K562 (cell line): ENCODE results near the gene ITPR3. TPM values are rescaled to one million over a fixed set of nuclear protein-coding genes. Genes with fewer than 3 reads are reported as not detected.

Experiments used
- ARID2 ChIP-seq: fragments of 450-650 bp; IDR thresholded peaks from 2 replicates; pipeline ENCODE4 v1.6.1; 2017; ENCODE audit warnings: antibody characterized with exemption, mild to moderate bottlenecking
- KAT7 ChIP-seq: sonication (generic); formaldehyde crosslinking; IDR thresholded peaks from 2 replicates; pipeline ENCODE4 v1.8.0; 2022; ENCODE audit warnings: missing genetic modification reagents, mild to moderate bottlenecking, borderline replicate concordance
- MAFF ChIP-seq: IDR thresholded peaks from 2 replicates; pipeline ENCODE4 v1.6.1; 2012; ENCODE audit warnings: low read length, improper control_type of control experiment
- POLR2AphosphoS5 ChIP-seq: IDR thresholded peaks from 2 replicates; pipeline ENCODE4 v1.6.1; 2011; ENCODE audit warnings: mild to moderate bottlenecking, low read depth, low read length, moderate library complexity; ENCODE audit not compliant: control insufficient read depth, insufficient read depth
- TEAD1 ChIP-seq, 2 experiments: fragments of 450-650 bp in 1 of 2; sonication (generic) in 1 of 2; formaldehyde crosslinking; IDR thresholded peaks; 2 replicates each; pipeline versions ENCODE4 v1.4.0 to v1.8.0; 2020 to 2022; ENCODE audit warnings: mild to moderate bottlenecking in 2 of 2, missing genetic modification reagents in 1 of 2
- ZFP36 ChIP-seq: fragments of 150-350 bp; IDR thresholded peaks from 2 replicates; pipeline ENCODE4 v1.6.1; 2018; ENCODE audit warnings: low read length, low read depth; ENCODE audit not compliant: partially characterized antibody
- ZFX ChIP-seq: sonication (generic); formaldehyde crosslinking; IDR thresholded peaks from 2 replicates; pipeline ENCODE4 v1.8.0; 2022; ENCODE audit warnings: mild to moderate bottlenecking, missing genetic modification reagents, moderate library complexity
- ZSCAN29 ChIP-seq: fragments of 450-650 bp; IDR thresholded peaks from 2 replicates; pipeline ENCODE4 v1.6.1; 2017
- polyA plus RNA-seq, 8 experiments: library from polyadenylated mRNA; depleted of rRNA in 4 of 8; stranded (reverse) in 5 of 8; unstranded in 3 of 8; fragments of >200 nt; fragmentation: Nextera tagmentation in 2 of 8; fragmentation: Illumina TruSeq in 1 of 8; extraction: Ambion mirVana in 2 of 8; extraction: Trizol in 1 of 8; gene quantifications; 2 replicates each; pipeline versions ENCODE4 v1.2.1 to v1.2.3, GENCODE V29; 2011 to 2014; ENCODE audit warnings: inconsistent platforms in 1 of 8, missing spikeins in 1 of 8
- total RNA-seq, 7 experiments: library from RNA; depleted of rRNA in 6 of 7; stranded (reverse); fragments of >200 nt in 6 of 7; fragmentation: Illumina TruSeq in 2 of 7; extraction: Trizol in 2 of 7; gene quantifications; 2 replicates each; pipeline versions ENCODE4 v1.2.1 to v1.2.3, GENCODE V29; 2011 to 2021; ENCODE audit warnings: low replicate concordance in 1 of 7
- TF ChIP-seq, protein P1 (sequence below), 2 experiments: IDR thresholded peaks; 2 replicates each; pipeline ENCODE4 v1.6.1; 2011; ENCODE audit warnings: borderline replicate concordance in 1 of 2, control low read depth in 1 of 2, low read depth in 1 of 2, low read length in 1 of 2, mild to moderate bottlenecking in 1 of 2, mixed read lengths in 1 of 2, moderate library complexity in 1 of 2; ENCODE audit not compliant: insufficient read depth in 1 of 2, insufficient read length in 1 of 2, poor library complexity in 1 of 2, severe bottlenecking in 1 of 2; ENCODE audit errors: extremely low read depth in 1 of 2
- TF ChIP-seq, protein P2 (sequence below): sonication (generic); formaldehyde crosslinking; IDR thresholded peaks from 2 replicates; pipeline ENCODE4 v1.9.0; 2022; ENCODE audit warnings: mild to moderate bottlenecking, missing genetic modification reagents
- TF ChIP-seq, protein P3 (sequence below): fragments of 450-650 bp; IDR thresholded peaks from 2 replicates; pipeline ENCODE4 v1.6.1; 2017; ENCODE audit warnings: antibody characterized with exemption
- TF ChIP-seq, protein P4 (sequence below), 2 experiments: IDR thresholded peaks; 2 replicates each; pipeline ENCODE4 v1.6.1; 2012; ENCODE audit warnings: improper control_type of control experiment in 2 of 2, low read depth in 2 of 2, low read length in 2 of 2, borderline replicate concordance in 1 of 2
- TF ChIP-seq, protein P5 (sequence below): fragments of 250-450 bp; sonication (Bioruptor Pico); IDR thresholded peaks from 2 replicates; pipeline ENCODE4 v1.5.0; 2020; ENCODE audit warnings: mild to moderate bottlenecking, borderline replicate concordance
- TF ChIP-seq, protein P6 (sequence below): IDR thresholded peaks from 2 replicates; pipeline ENCODE4 v1.6.1; 2016; ENCODE audit warnings: missing genetic modification characterization, missing compliant biosample characterization

ITPR3 gene
- total and polyA plus RNA-seq, 9 of the 15 experiments (the other 6 are each of a cell fraction or from before 2014, with no cell fraction given): 0.39 to 35.7 (median 13.2) TPM

DNA sequence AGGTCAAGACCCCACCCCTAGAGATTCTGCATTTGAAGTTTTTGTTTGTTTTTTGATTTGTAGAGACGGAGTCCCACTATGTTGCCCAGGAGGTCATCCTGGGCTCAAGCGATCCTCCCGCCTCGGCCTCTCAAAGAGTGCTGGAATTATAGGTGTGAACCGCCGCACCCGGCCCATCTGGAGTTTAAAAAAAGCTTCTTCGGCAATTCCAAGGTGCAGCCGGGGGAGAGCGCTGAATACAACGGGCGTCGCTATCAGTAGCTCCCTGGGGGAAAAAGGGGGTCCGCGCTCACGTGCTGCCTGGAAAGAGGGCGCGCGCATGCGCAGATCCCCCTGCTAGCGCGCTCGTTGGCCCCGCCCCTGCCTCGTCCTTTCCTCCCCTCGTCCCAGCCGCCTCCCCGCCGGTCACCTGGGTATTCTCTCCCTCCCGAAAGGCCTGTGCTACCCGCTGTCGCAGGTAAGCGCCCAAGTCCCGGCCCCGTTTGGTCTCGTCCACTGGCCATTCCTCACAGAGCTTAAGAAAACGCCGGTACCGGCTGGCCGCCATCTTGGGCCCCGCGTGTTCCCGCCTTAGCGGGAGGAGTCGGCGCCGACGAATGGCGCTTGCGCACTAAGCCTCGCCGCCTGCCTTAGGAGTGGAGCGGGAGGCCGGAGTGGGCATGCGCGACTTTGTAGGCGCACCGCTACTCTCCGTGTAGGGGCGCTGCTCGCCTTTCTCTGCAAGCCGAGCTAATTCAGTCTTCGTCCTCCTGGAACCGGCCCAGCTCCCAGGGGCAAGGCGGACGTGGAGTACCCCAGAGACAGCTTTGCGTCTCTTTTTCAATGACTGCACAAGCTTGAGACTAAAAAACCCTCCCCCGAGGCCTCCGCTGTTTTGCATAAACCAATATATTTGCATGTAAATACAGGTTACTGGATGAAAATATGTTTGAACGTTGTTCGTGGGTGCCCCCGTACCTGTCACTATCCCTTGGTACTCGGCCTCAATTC lies 90.3 kb downstream of the ITPR3 start, which contains the start of gene UQCC2 (continued):
- TF ChIP-seq, protein P1, sequence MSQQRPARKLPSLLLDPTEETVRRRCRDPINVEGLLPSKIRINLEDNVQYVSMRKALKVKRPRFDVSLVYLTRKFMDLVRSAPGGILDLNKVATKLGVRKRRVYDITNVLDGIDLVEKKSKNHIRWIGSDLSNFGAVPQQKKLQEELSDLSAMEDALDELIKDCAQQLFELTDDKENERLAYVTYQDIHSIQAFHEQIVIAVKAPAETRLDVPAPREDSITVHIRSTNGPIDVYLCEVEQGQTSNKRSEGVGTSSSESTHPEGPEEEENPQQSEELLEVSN (IDR thresholded peaks at IDR 0.05; ENCODE audit: borderline replicate concordance in 1 of 2, extremely low read depth in 1 of 2, insufficient read depth in 1 of 2, insufficient read length in 1 of 2, low read depth in 1 of 2, low read length in 1 of 2, poor library complexity in 1 of 2, severe bottlenecking in 1 of 2): peak; percentile 93 to 96
- TF ChIP-seq, protein P2, sequence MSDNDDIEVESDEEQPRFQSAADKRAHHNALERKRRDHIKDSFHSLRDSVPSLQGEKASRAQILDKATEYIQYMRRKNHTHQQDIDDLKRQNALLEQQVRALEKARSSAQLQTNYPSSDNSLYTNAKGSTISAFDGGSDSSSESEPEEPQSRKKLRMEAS: peak; percentile 94
- TF ChIP-seq, protein P3, sequence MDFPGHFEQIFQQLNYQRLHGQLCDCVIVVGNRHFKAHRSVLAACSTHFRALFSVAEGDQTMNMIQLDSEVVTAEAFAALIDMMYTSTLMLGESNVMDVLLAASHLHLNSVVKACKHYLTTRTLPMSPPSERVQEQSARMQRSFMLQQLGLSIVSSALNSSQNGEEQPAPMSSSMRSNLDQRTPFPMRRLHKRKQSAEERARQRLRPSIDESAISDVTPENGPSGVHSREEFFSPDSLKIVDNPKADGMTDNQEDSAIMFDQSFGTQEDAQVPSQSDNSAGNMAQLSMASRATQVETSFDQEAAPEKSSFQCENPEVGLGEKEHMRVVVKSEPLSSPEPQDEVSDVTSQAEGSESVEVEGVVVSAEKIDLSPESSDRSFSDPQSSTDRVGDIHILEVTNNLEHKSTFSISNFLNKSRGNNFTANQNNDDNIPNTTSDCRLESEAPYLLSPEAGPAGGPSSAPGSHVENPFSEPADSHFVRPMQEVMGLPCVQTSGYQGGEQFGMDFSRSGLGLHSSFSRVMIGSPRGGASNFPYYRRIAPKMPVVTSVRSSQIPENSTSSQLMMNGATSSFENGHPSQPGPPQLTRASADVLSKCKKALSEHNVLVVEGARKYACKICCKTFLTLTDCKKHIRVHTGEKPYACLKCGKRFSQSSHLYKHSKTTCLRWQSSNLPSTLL: no peak
- TF ChIP-seq, protein P4, sequence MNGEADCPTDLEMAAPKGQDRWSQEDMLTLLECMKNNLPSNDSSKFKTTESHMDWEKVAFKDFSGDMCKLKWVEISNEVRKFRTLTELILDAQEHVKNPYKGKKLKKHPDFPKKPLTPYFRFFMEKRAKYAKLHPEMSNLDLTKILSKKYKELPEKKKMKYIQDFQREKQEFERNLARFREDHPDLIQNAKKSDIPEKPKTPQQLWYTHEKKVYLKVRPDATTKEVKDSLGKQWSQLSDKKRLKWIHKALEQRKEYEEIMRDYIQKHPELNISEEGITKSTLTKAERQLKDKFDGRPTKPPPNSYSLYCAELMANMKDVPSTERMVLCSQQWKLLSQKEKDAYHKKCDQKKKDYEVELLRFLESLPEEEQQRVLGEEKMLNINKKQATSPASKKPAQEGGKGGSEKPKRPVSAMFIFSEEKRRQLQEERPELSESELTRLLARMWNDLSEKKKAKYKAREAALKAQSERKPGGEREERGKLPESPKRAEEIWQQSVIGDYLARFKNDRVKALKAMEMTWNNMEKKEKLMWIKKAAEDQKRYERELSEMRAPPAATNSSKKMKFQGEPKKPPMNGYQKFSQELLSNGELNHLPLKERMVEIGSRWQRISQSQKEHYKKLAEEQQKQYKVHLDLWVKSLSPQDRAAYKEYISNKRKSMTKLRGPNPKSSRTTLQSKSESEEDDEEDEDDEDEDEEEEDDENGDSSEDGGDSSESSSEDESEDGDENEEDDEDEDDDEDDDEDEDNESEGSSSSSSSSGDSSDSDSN (IDR thresholded peaks at IDR 0.05; ENCODE audit: borderline replicate concordance in 1 of 2, low read depth in 2 of 2, low read length in 2 of 2): no peak
- TF ChIP-seq ZSCAN29 (no peak), ARID2 (peak; percentile 71; the same call in 1 of the 2 replicates), MAFF (no peak), ZFP36 (no peak), POLR2AphosphoS5 (peak; percentile 98), KAT7 (CRISPR knock-in tag) (no peak; the same call in 1 of the 2 replicates), ZFX (peak; percentile 41; the same call in 1 of the 2 replicates), TEAD1 (CRISPR knock-in tag; IDR thresholded peaks at IDR 0.05) (peak; percentile 26 to 90; a peak in 3 of 4 replicates)
- TF ChIP-seq, protein P5, sequence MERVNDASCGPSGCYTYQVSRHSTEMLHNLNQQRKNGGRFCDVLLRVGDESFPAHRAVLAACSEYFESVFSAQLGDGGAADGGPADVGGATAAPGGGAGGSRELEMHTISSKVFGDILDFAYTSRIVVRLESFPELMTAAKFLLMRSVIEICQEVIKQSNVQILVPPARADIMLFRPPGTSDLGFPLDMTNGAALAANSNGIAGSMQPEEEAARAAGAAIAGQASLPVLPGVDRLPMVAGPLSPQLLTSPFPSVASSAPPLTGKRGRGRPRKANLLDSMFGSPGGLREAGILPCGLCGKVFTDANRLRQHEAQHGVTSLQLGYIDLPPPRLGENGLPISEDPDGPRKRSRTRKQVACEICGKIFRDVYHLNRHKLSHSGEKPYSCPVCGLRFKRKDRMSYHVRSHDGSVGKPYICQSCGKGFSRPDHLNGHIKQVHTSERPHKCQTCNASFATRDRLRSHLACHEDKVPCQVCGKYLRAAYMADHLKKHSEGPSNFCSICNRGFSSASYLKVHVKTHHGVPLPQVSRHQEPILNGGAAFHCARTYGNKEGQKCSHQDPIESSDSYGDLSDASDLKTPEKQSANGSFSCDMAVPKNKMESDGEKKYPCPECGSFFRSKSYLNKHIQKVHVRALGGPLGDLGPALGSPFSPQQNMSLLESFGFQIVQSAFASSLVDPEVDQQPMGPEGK: no peak
- TF ChIP-seq, protein P6, sequence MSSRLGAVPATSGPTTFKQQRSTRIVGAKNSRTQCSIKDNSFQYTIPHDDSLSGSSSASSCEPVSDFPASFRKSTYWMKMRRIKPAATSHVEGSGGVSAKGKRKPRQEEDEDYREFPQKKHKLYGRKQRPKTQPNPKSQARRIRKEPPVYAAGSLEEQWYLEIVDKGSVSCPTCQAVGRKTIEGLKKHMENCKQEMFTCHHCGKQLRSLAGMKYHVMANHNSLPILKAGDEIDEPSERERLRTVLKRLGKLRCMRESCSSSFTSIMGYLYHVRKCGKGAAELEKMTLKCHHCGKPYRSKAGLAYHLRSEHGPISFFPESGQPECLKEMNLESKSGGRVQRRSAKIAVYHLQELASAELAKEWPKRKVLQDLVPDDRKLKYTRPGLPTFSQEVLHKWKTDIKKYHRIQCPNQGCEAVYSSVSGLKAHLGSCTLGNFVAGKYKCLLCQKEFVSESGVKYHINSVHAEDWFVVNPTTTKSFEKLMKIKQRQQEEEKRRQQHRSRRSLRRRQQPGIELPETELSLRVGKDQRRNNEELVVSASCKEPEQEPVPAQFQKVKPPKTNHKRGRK (tag): no peak
